ENCODE data around the gene LDLRAD4. TPM values are rescaled to one million over a fixed set of nuclear protein-coding genes. Genes with fewer than 3 reads are reported as not detected.

The LDLRAD4 gene
- total RNA-seq, 6 donors from 2014 or later: 19.5 to 26.6 (median 24.4) TPM

DNA sequence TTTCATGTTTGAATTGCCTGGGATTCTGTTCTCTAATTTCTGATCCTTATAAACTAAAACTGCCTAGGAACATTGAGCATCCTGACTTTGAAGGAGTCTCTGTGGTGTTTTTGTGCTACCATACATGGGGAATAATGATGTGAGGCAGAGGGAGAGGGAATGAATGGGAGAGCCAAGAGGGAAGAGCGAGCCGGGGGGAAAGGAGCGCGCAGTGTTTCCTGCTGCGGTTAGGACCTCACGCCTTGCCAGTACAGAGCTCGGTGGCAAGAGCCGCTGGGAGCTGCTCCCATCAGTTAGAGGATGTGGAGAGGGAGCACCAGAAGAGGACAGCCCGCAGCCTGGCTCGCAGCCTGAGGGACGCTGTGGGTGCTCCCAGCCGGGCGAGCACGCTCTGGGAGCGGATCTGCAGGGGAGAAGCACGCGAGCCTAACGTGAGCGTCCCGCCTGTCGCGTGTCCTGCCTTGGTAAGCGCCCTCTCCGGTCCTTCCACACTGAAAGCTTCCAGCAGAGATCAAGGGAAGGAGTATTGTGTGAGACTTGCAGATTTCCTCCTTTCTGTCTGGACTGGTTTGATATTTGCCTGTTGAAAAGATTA lies 393.1 kb downstream of the LDLRAD4 start:
- ATAC-seq (ENCODE audit: low FRiP score in 2 of 2) (peak; percentile 49 to 68), DNase-seq (peak; percentile 40 to 85)
- Histone ChIP-seq H3K4me3 (peak overlapping the region in 3 of 4 donors; percentile 25 to 35 (median 34)), H3K27ac (peak overlapping the region in 3 of 4 donors; percentile 26 to 70 (median 56)), H3K36me3 (no peaks in the 10 kb centered on the region), H3K9me3 (no peaks in the 10 kb centered on the region), H3K27me3 (no peaks in the 10 kb centered on the region), H3K4me1 (peaks cover 28 to 45% (median 39%) of the 10 kb centered on the region in 4 donors)
- TF ChIP-seq POLR2A (IDR thresholded peaks at IDR 0.05): peak in 1 of 4 donors; percentile 34
- TF ChIP-seq, protein P1, sequence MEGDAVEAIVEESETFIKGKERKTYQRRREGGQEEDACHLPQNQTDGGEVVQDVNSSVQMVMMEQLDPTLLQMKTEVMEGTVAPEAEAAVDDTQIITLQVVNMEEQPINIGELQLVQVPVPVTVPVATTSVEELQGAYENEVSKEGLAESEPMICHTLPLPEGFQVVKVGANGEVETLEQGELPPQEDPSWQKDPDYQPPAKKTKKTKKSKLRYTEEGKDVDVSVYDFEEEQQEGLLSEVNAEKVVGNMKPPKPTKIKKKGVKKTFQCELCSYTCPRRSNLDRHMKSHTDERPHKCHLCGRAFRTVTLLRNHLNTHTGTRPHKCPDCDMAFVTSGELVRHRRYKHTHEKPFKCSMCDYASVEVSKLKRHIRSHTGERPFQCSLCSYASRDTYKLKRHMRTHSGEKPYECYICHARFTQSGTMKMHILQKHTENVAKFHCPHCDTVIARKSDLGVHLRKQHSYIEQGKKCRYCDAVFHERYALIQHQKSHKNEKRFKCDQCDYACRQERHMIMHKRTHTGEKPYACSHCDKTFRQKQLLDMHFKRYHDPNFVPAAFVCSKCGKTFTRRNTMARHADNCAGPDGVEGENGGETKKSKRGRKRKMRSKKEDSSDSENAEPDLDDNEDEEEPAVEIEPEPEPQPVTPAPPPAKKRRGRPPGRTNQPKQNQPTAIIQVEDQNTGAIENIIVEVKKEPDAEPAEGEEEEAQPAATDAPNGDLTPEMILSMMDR (IDR thresholded peaks at IDR 0.05): no peak
- WGBS, 2 donors: 2 to 3% methylated on average over 9 to 22 of the region's 24 CpGs

DNA sequence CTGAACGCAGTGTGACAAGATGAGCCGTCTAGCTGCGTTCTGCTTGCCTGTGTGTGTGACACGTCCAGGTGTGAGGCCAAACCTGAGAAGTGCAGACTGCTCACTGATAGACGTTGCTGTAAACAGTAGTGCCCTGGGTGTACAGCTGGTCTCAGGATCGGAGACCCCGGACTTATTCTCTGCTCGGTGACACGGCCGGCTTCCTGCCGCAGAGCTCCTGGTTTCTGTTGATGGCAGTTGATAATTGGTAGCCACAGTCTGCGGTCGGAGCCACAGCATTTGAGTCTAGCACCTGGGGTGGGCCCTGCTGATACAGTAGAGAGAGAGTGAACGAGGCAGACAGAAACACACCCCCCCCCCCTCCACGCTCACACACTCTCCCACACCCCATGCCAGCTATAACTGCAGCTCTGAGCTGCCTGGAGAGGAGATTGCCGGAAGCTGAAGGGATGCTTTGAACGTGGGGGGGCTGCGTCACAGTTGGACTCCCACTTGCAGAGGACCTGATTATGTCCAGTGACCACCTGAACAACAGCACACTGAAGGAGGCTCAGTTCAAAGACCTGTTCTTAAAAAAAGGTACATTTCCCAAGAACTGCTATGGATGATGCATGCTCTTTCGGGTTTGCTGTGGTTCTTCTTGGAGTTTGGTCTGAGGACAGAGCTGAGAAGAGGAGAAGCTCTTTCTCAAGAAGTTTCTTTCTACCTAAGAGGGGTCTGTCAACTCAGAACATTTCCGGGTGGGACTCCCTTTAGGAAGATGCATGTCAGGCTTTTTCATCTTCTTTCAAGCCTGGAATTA lies 393.8 kb downstream of the LDLRAD4 start:
- no peaks in the 10 kb centered on the region for H3K36me3 ChIP-seq
- no peaks in the 10 kb centered on the region for H3K27me3 ChIP-seq
- no peaks in the 10 kb centered on the region for H3K9me3 ChIP-seq
- peak overlapping the region in 3 of 4 donors; percentile 25 to 35 (median 34) for H3K4me3 ChIP-seq
- H3K4me1 ChIP-seq: peaks cover 28 to 45% (median 39%) of the 10 kb centered on the region in 4 donors
- ATAC-seq (ENCODE audit: low FRiP score in 2 of 2): peak in 1 of 2 donors; percentile 1
- TF ChIP-seq, protein P1 (IDR thresholded peaks at IDR 0.05): no peak
- no peak for TF ChIP-seq EP300 (IDR thresholded peaks at IDR 0.05)
- TF ChIP-seq POLR2AphosphoS5 (IDR thresholded peaks at IDR 0.05): no peak
- no peak for TF ChIP-seq POLR2A (IDR thresholded peaks at IDR 0.05)
- DNase-seq: no peak
- peak overlapping the region in 2 of 4 donors; percentile 26 to 56 for H3K27ac ChIP-seq
- WGBS, 2 donors: 45 to 81% methylated on average over 14 to 20 of the region's 20 CpGs

DNA sequence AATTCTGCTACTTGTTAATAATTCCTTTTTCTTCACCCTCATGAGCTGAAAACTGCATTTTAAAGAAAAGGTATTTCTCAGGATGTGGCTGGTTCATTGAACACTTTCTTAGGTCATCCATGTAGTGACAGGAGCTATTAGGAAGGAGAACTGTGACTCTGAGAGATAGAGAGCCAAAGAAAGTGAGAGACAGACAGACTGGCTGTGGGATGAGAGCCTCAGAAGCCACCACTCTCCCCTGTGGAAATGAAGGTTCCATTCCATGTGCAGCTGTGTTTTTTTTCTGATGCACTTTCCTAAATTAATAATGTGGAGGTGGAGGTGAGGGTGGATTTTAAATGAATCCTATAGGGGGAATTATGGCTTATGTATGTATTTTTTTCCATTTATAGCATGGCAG lies 394.5 kb downstream of the LDLRAD4 start:
- Histone ChIP-seq H3K27me3 (no peaks in the 10 kb centered on the region), H3K36me3 (no peaks in the 10 kb centered on the region), H3K27ac (no peak overlapping the region), H3K4me3 (no peak overlapping the region), H3K9me3 (no peaks in the 10 kb centered on the region), H3K4me1 (peaks cover 28 to 45% (median 39%) of the 10 kb centered on the region in 4 donors)
- DNase-seq (no peak), ATAC-seq (ENCODE audit: low FRiP score in 2 of 2) (no peak)
- TF ChIP-seq, protein P1 (IDR thresholded peaks at IDR 0.05): no peak
- TF ChIP-seq POLR2AphosphoS5 (IDR thresholded peaks at IDR 0.05) (no peak), POLR2A (IDR thresholded peaks at IDR 0.05) (no peak), EP300 (IDR thresholded peaks at IDR 0.05) (no peak)

DNA sequence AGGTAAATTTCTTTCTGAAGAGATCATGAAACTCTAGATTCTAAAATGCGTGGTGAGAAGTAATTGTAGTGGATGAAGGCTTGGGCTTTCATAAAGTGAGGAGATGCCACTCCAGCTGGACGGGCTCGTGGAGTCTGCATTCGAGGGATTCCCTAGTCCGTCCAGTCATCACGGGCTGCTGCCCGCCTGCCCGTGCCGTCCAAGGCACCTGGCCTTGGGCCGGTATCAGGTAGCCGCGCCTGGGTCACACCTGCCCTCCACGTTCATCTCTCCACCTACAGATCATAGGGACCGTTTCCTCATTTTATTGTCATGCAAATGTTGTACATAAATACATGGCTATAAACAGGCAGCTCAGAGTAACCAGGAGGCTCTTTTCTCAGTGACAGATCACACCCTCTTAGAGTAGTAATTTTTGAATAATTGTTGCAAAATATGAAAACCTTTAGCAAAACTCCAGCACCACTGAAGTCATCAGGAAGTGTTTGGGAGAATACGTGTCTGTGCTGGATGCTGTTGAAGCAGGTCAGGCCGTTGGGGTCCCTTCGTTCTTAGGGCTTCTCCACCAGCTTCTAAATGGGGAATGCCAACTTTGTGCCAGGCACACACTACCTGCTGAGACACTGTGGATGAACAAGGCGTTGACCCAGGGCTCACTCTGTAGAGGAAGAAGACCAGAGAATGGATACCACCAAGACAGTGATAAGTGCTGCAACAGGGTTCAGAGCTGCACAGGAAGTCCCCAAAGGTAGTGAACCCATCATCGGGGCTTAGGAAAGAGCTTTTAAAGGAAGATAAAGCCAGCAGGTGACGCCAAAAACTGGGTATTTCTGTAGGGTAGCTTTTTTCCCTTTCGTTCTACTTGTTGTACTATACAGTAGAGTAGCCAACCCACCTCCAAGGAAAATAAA lies 395.3 kb downstream of the LDLRAD4 start:
- Histone ChIP-seq H3K27ac (peak overlapping the region; percentile 62 to 78 (median 72)), H3K27me3 (no peaks in the 10 kb centered on the region), H3K9me3 (no peaks in the 10 kb centered on the region), H3K36me3 (no peaks in the 10 kb centered on the region), H3K4me1 (peaks cover 30 to 53% (median 40%) of the 10 kb centered on the region in 4 donors), H3K4me3 (no peak overlapping the region)
- no peak for ATAC-seq (ENCODE audit: low FRiP score in 2 of 2)
- WGBS, 2 donors: 83 to 88% methylated on average over 21 of the region's 21 CpGs
- DNase-seq: peak in 1 of 2 donors; percentile 68
- TF ChIP-seq POLR2A (IDR thresholded peaks at IDR 0.05) (no peak), EP300 (IDR thresholded peaks at IDR 0.05) (no peak), POLR2AphosphoS5 (IDR thresholded peaks at IDR 0.05) (no peak)
- TF ChIP-seq, protein P1 (IDR thresholded peaks at IDR 0.05): no peak

Data from upper lobe of left lung (tissue), 6 donors.